Fibroblast of skin of abdomen (primary cell): ENCODE measurements around the gene SLC44A4.
"Not testable (repeated sequence)": the region's sequence is repeated elsewhere in the genome, so short reads cannot be mapped to it uniquely, and the experiment has no call there.

Source experiments
- DNase-seq: peaks from one replicate; pipeline ENCODE4 v3.0.0-alpha.2; 2013

Gene SLC44A4

GRCh38 chr6:31878222-31878621, 575 bp downstream of the SLC44A4 start:
- no peak for DNase-seq

GRCh38 chr6:31877651-31878161, 1.1 kb downstream of the SLC44A4 start:
- no peak for DNase-seq

GRCh38 chr6:31877125-31877650, 1.6 kb downstream of the SLC44A4 start:
- no peak for DNase-seq

- no peak for DNase-seq
These were observed 2.4 kb downstream of the SLC44A4 start for GRCh38 chr6:31876357-31876756.

- no peak for DNase-seq
These were observed 2.9 kb downstream of the SLC44A4 start for GRCh38 chr6:31875877-31876276.

- peak; percentile 29 for DNase-seq
These were observed 3.8 kb downstream of the SLC44A4 start for GRCh38 chr6:31874836-31875572.

- DNase-seq: no peak
These were observed 4.6 kb downstream of the SLC44A4 start for GRCh38 chr6:31874084-31874670.

- DNase-seq: peak; percentile 47
These were observed 7.6 kb downstream of the SLC44A4 start for GRCh38 chr6:31871046-31871659.

GRCh38 chr6:31870385-31870921, 8.3 kb downstream of the SLC44A4 start:
- DNase-seq: no peak

- no peak for DNase-seq
These were observed 9.5 kb downstream of the SLC44A4 start for GRCh38 chr6:31869343-31869742.

GRCh38 chr6:31868658-31868971, 10.2 kb downstream of the SLC44A4 start:
- DNase-seq: not testable (repeated sequence)

- DNase-seq: no peak
These were observed 13.3 kb downstream of the SLC44A4 start for GRCh38 chr6:31865205-31866118.

- no peak for DNase-seq
These were observed 14.0 kb downstream of the SLC44A4 start for GRCh38 chr6:31864818-31865204.

- DNase-seq: not testable (repeated sequence)
These were observed 14.7 kb downstream of the SLC44A4 start for GRCh38 chr6:31864123-31864562.

GRCh38 chr6:31862344-31863235, 16.2 kb downstream of the SLC44A4 start, which contains the start of gene NEU1:
Gene NEU1, minus strand, starts transcription at chr6:31862821. Its CDS starts 45 bp downstream, at chr6:31862776.
- DNase-seq: peak; percentile 100

- DNase-seq: no peak
These were observed 16.9 kb downstream of the SLC44A4 start for GRCh38 chr6:31861919-31862343.

GRCh38 chr6:31861150-31861549, 17.6 kb downstream of the SLC44A4 start:
- DNase-seq: no peak

- no peak for DNase-seq
These were observed 18.4 kb downstream of the SLC44A4 start for GRCh38 chr6:31860349-31860748.

- DNase-seq: no peak
These were observed 18.9 kb downstream of the SLC44A4 start for GRCh38 chr6:31859923-31860322.

GRCh38 chr6:31858707-31859106, 20.1 kb downstream of the SLC44A4 start:
- no peak for DNase-seq

- DNase-seq: not testable (repeated sequence)
These were observed 21.0 kb downstream of the SLC44A4 start for GRCh38 chr6:31857774-31858173.
